Ishikawa (cell line): Measurements from ENCODE around the gene MTX1.

Experiments used
- CEBPB ChIP-seq: IDR thresholded peaks from 2 replicates; pipeline ENCODE4 v1.6.1; 2012
- CREB1 ChIP-seq: IDR thresholded peaks from 2 replicates; pipeline ENCODE4 v1.6.1; 2012; ENCODE audit warnings: low read depth
- EGR1 ChIP-seq: IDR thresholded peaks from 2 replicates; pipeline ENCODE4 v1.6.1; 2012
- EP300 ChIP-seq: IDR thresholded peaks from 2 replicates; pipeline ENCODE4 v1.6.1; 2012; ENCODE audit warnings: borderline replicate concordance
- FOXM1 ChIP-seq: IDR thresholded peaks from 2 replicates; pipeline ENCODE4 v1.6.1; 2012; ENCODE audit warnings: low read depth, borderline replicate concordance
- MAX ChIP-seq: IDR thresholded peaks from 2 replicates; pipeline ENCODE4 v1.6.1; 2012
- NFIC ChIP-seq: IDR thresholded peaks from 2 replicates; pipeline ENCODE4 v1.6.1; 2012
- RAD21 ChIP-seq: IDR thresholded peaks from 2 replicates; pipeline ENCODE4 v1.6.1; 2012; ENCODE audit warnings: low read depth
- REST ChIP-seq: IDR thresholded peaks from 2 replicates; pipeline ENCODE4 v1.6.1; 2012; ENCODE audit warnings: low read depth, mild to moderate bottlenecking
- TAF1 ChIP-seq: IDR thresholded peaks from 2 replicates; pipeline ENCODE4 v1.6.1; 2012; ENCODE audit warnings: low read depth, mild to moderate bottlenecking
- TCF12 ChIP-seq: IDR thresholded peaks from 2 replicates; pipeline ENCODE4 v1.6.1; 2012; ENCODE audit warnings: low read depth
- TEAD4 ChIP-seq: IDR thresholded peaks from 2 replicates; pipeline ENCODE4 v1.6.1; 2012
- USF1 ChIP-seq: IDR thresholded peaks from 2 replicates; pipeline ENCODE4 v1.6.1; 2012
- YY1 ChIP-seq: IDR thresholded peaks from 2 replicates; pipeline ENCODE4 v1.6.1; 2012; ENCODE audit warnings: low read depth
- ZBTB7A ChIP-seq: IDR thresholded peaks from 2 replicates; pipeline ENCODE4 v1.6.1; 2012; ENCODE audit warnings: low read depth

Gene MTX1

GRCh38 chr1:155171836-155172731 is 36.4 kb upstream of the MTX1 start:
- TF ChIP-seq EP300 (no peak), CREB1 (no peak), FOXM1 (no peak), TEAD4 (no peak), EGR1 (no peak), TCF12 (no peak), MAX (no peak), CEBPB (no peak), TAF1 (no peak), ZBTB7A (no peak), REST (no peak), YY1 (no peak), RAD21 (no peak), USF1 (no peak), NFIC (no peak)

GRCh38 chr1:155172732-155173477 is 35.6 kb upstream of the MTX1 start, which contains the start of gene KRTCAP2:
Gene KRTCAP2, minus strand, starts transcription at chr1:155173304. Its CDS starts 80 bp downstream, at chr1:155173224.
- TF ChIP-seq ZBTB7A: peak; percentile 80
- TF ChIP-seq EP300: no peak; the same call in 1 of the 2 replicates
- TF ChIP-seq USF1: no peak
- no peak for TF ChIP-seq CEBPB
- TF ChIP-seq CREB1: 0 out of 2 replicates have a peak, but pooled peaks have one; percentile 15
- peak; percentile 29; the same call in 1 of the 2 replicates for TF ChIP-seq RAD21
- TF ChIP-seq REST: no peak
- peak; percentile 23; the same call in 1 of the 2 replicates for TF ChIP-seq NFIC
- no peak for TF ChIP-seq FOXM1
- TF ChIP-seq YY1: peak; percentile 45; the same call in 1 of the 2 replicates
- TF ChIP-seq TCF12: no peak; the same call in none of the 2 replicates
- TF ChIP-seq MAX: no peak
- peak; percentile 85 for TF ChIP-seq TAF1
- no peak for TF ChIP-seq TEAD4
- no peak for TF ChIP-seq EGR1

- peak; percentile 72 for TF ChIP-seq USF1
- TF ChIP-seq TCF12: no peak
- no peak for TF ChIP-seq RAD21
- peak; percentile 79 for TF ChIP-seq MAX
- no peak for TF ChIP-seq TEAD4
Measured at GRCh38 chr1:155173478-155174323, 34.8 kb upstream of the MTX1 start, which contains the start of gene TRIM46. Gene TRIM46, plus strand, starts transcription at chr1:155173849. Its CDS starts 118 bp downstream, at chr1:155173967.
